Endothelial cell of umbilical vein (primary cell): ENCODE data around the gene SIGMAR1. TPM values are rescaled to one million over a fixed set of nuclear protein-coding genes. Genes with fewer than 3 reads are reported as not detected.

Source experiments
- BruUV-seq: library from RNA; stranded (reverse); fragments of 400-500 nt; replicated peaks from 2 replicates; lab custom pipeline; 2021; lab: Mats Ljungman, UMichigan
- CTCF ChIA-PET: fragments of 300-600, 350-600 bp; sonication (Branson Sonifier 250); formaldehyde crosslinking; loops from one replicate; lab custom pipeline; 2021; ENCODE audit warnings: antibody characterized with exemption, inconsistent platforms; lab: Charles Lee
- POLR2A ChIA-PET: fragments of 300-600, 350-600 bp; sonication (Branson Sonifier 250); formaldehyde crosslinking; loops from one replicate; lab custom pipeline; 2021; ENCODE audit warnings: antibody characterized with exemption, inconsistent platforms; lab: Charles Lee
- DNase-seq: peaks from one replicate; pipeline ENCODE4 v3.0.0-alpha.2; 2011; ENCODE audit warnings: low read depth, low spot score
- FAIRE-seq: peaks from 2 replicates; lab custom pipeline; 2011; peaks lifted over from hg19 to GRCh38; lab: Jason Lieb, UNC
- H2AFZ ChIP-seq: 2 replicates; pipeline ENCODE4 v1.6.0; 2012; ENCODE audit warnings: low read depth, low read length, control low read depth, inconsistent platforms
- H3K27ac ChIP-seq: 2 replicates; pipeline ENCODE4 v1.5.1; 2011; ENCODE audit warnings: low read depth, mild to moderate bottlenecking, control low read depth, low read length, moderate library complexity; ENCODE audit not compliant: insufficient read depth
- H3K27me3 ChIP-seq, 2 experiments: 2 replicates each; pipeline versions ENCODE4 v1.6.0 to v1.6.1; 2011; ENCODE audit warnings: low read length in 2 of 2, mixed read lengths in 1 of 2; ENCODE audit not compliant: control insufficient read depth in 2 of 2, insufficient read depth in 2 of 2
- H3K36me3 ChIP-seq, 2 experiments: 2 replicates in 1 of 2; 3 replicates in 1 of 2; pipeline ENCODE4 v1.5.1; 2011; ENCODE audit warnings: low read length in 2 of 2, mild to moderate bottlenecking in 1 of 2, moderate library complexity in 1 of 2; ENCODE audit not compliant: control insufficient read depth in 2 of 2, insufficient read depth in 2 of 2; ENCODE audit errors: extremely low read depth in 1 of 2
- H3K4me1 ChIP-seq: 3 replicates; pipeline ENCODE4 v1.5.1; 2011; ENCODE audit warnings: mild to moderate bottlenecking, low read length; ENCODE audit not compliant: control insufficient read depth, insufficient read depth; ENCODE audit errors: extremely low read depth
- H3K4me2 ChIP-seq: 2 replicates; pipeline ENCODE4 v1.6.1; 2011; ENCODE audit warnings: low read length, control low read depth, mixed read lengths; ENCODE audit not compliant: insufficient read depth
- H3K4me3 ChIP-seq, 3 experiments: fragments of 200-600 bp in 1 of 3; sonication (generic), shearing (Covaris generic) in 1 of 3; replicated peaks in 1 of 3; 2 replicates each; pipeline ENCODE4 v1.5.1; 2011 to 2016; ENCODE audit warnings: control low read depth in 3 of 3, low read length in 3 of 3, mild to moderate bottlenecking in 2 of 3, inconsistent platforms in 1 of 3, low read depth in 1 of 3, moderate library complexity in 1 of 3; ENCODE audit not compliant: insufficient read depth in 1 of 3
- H3K79me2 ChIP-seq: 2 replicates; pipeline ENCODE4 v1.6.0; 2012; ENCODE audit warnings: low read length, inconsistent platforms; ENCODE audit not compliant: control insufficient read depth, insufficient read depth
- H3K9ac ChIP-seq: replicated peaks from 2 replicates; pipeline ENCODE3; 2011; ENCODE audit warnings: low read length, control low read depth; ENCODE audit not compliant: insufficient read depth; ENCODE audit errors: extremely low read depth
- H3K9me1 ChIP-seq: replicated peaks from 3 replicates; pipeline ENCODE4 v1.6.0; 2011; ENCODE audit warnings: mild to moderate bottlenecking, low read length; ENCODE audit not compliant: control insufficient read depth, insufficient read depth; ENCODE audit errors: extremely low read depth
- H3K9me3 ChIP-seq: replicated peaks from 2 replicates; pipeline ENCODE4 v1.5.1; 2012; ENCODE audit warnings: low read length, inconsistent platforms; ENCODE audit not compliant: control insufficient read depth, insufficient read depth
- H4K20me1 ChIP-seq: replicated peaks from 2 replicates; pipeline ENCODE3; 2011; ENCODE audit warnings: mild to moderate bottlenecking, low read length; ENCODE audit not compliant: control insufficient read depth, insufficient read depth; ENCODE audit errors: extremely low read depth
- EZH2 ChIP-seq: IDR thresholded peaks from 2 replicates; pipeline ENCODE4 v1.6.1; 2012; ENCODE audit warnings: borderline replicate concordance, low read depth, mild to moderate bottlenecking, moderate library complexity, low read length, inconsistent platforms; ENCODE audit not compliant: severe bottlenecking
- FOS ChIP-seq: IDR thresholded peaks from 2 replicates; pipeline ENCODE4 v1.6.1; 2011; ENCODE audit warnings: mild to moderate bottlenecking, low read length, moderate library complexity, borderline replicate concordance; ENCODE audit not compliant: insufficient read depth
- GATA2 ChIP-seq: IDR thresholded peaks from 2 replicates; pipeline ENCODE4 v1.7.0; 2011; ENCODE audit warnings: low read depth, mild to moderate bottlenecking, moderate library complexity, mixed read lengths, low read length; ENCODE audit not compliant: insufficient read length, insufficient read depth
- MAX ChIP-seq: IDR thresholded peaks from 2 replicates; pipeline ENCODE4 v1.6.1; 2011; ENCODE audit not compliant: insufficient read depth, insufficient read length
- MYC ChIP-seq: IDR thresholded peaks from one replicate; pipeline ENCODE4 v1.6.1; 2011; ENCODE audit warnings: mild to moderate bottlenecking, low read depth, low read length
- dilution Hi-C: fragments of 300-500 bp; cut with MboI; formaldehyde crosslinking; loops from one replicate; pipeline ENCODE4 v1.15.0; 2019; ENCODE audit warnings: low sequenced_read_pairs; ENCODE audit not compliant: extremely low pct_ligation_motif_present
- intact Hi-C: fragments of 100-400 bp; cut with micrococcal nuclease; formaldehyde crosslinking; loops from one replicate; pipeline ENCODE4 v1.10.0; 2022
- polyA plus RNA-seq, 4 experiments: library from polyadenylated mRNA; depleted of rRNA in 3 of 4; stranded (reverse) in 3 of 4; unstranded in 1 of 4; fragments of >200 nt; gene quantifications; 2 replicates each; pipeline versions ENCODE4 v1.2.1 to v1.2.3, GENCODE V29; 2011 to 2012; ENCODE audit warnings: missing spikeins in 1 of 4
- total RNA-seq: library from RNA; stranded (reverse); gene quantifications from 2 replicates; pipeline ENCODE4 v1.2.3, GENCODE V29; 2021

SIGMAR1 gene
- total and polyA plus RNA-seq, 2 donors (not counting 3 experiments of a cell fraction or from before 2014, with no cell fraction given): 78.4 to 81.2 TPM

DNA sequence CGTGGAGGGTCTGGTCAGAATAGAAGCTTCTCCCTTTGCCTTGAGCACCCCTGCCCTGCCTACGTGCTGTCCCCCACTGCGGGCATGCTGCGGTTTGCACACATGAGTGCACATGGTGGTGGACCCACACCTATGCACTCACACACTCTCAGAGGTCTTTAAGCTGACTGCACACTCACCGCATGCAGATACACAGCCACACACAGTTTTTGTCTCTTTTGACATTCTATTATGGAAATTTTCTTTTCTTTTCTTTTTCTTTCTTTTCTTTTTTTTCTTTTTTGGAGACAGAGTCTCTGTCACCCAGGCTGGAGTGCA is 8.1 kb downstream of the SIGMAR1 start:
- no peak for FAIRE-seq
- no peak overlapping the region for H3K4me3 ChIP-seq
- ChIA-PET CTCF (interaction anchor here (1.2 kb wide), 1 partner anchor 17 kb away, joined by 5 read pairs; the partner anchor contains the start of gene RPP25L), POLR2A (no interaction called here)
- H3K36me3 ChIP-seq: no peaks in the 10 kb centered on the region
- no peaks in the 10 kb centered on the region for H3K9me3 ChIP-seq
- no peak overlapping the region for H3K9ac ChIP-seq
- peaks cover 60 to 68% of the 10 kb centered on the region in 2 experiments for H3K27me3 ChIP-seq
- intact Hi-C loops (no loop called here), dilution Hi-C loops (no loop called here)
- DNase-seq: no peak
- no peaks in the 10 kb centered on the region for H3K79me2 ChIP-seq
- H3K9me1 ChIP-seq: no peaks in the 10 kb centered on the region
- TF ChIP-seq GATA2 (no peak), MYC (no peak), EZH2 (no peak)
- no peaks in the 10 kb centered on the region for H4K20me1 ChIP-seq
- no peak overlapping the region for H2AFZ ChIP-seq
- H3K27ac ChIP-seq: no peak overlapping the region
- H3K4me1 ChIP-seq: peaks cover 7% of the 10 kb centered on the region
- BruUV-seq: no TSS peak
- H3K4me2 ChIP-seq: no peak overlapping the region

GRCh38 chr9:34628656-34629490 is 8.7 kb downstream of the SIGMAR1 start, which contains the start of gene ARID3C:
Gene ARID3C, minus strand, starts transcription at chr9:34629066. Its CDS starts 1,052 bp downstream, at chr9:34628014.
- Histone ChIP-seq H3K4me2 (peak within 1 kb of the TSS; percentile 32), H3K4me1 (peaks cover 7% of the 10 kb centered on the region), H3K27me3 (peaks cover 63 to 74% of the 10 kb centered on the region in 2 experiments), H4K20me1 (no peaks in the 10 kb centered on the region), H3K9ac (no peak within 1 kb of the TSS), H2AFZ (peak within 1 kb of the TSS; percentile 18), H3K27ac (no peak within 1 kb of the TSS), H3K79me2 (no peaks in the 10 kb centered on the region), H3K36me3 (no peaks in the 10 kb centered on the region), H3K9me3 (no peaks in the 10 kb centered on the region), H3K4me3 (peak within 1 kb of the TSS in 1 of 3 experiments; percentile 18), H3K9me1 (no peaks in the 10 kb centered on the region)
- DNase-seq (no peak), FAIRE-seq (no peak)
- TF ChIP-seq EZH2: peak; percentile 98
- TF ChIP-seq MAX: no peak
- TF ChIP-seq FOS: no peak
- intact Hi-C loops: no loop called here
- POLR2A ChIA-PET: no interaction called here
- dilution Hi-C loops: no loop called here
- BruUV-seq: no TSS peak
- CTCF ChIA-PET: interaction anchor here (1.2 kb wide), 1 partner anchor 17 kb away, joined by 5 read pairs; the partner anchor contains the start of gene RPP25L
